Erythroblast (primary cell): ENCODE data around the gene MAPK8.

Experiments used
- GATA1 ChIP-seq: IDR thresholded peaks from 2 replicates; pipeline ENCODE4 v1.6.1; 2011; ENCODE audit warnings: low read depth, mild to moderate bottlenecking, control low read depth, low read length, moderate library complexity
- POLR2A ChIP-seq: IDR thresholded peaks from 2 replicates; pipeline ENCODE4 v1.6.1; 2011; ENCODE audit warnings: mild to moderate bottlenecking, low read length

GRCh38 chr10:48299066-48299465 lies 7.4 kb upstream of the MAPK8 start:
- no peak for TF ChIP-seq POLR2A
- no peak for TF ChIP-seq GATA1
